HEK293T (cell line): Measurements from ENCODE around the gene ITGAE.

Experiments used
- ARNT ChIP-seq: fragments of 450-650 bp; IDR thresholded peaks from 2 replicates; pipeline ENCODE4 v1.6.1; 2017; ENCODE audit warnings: mild to moderate bottlenecking
- ELF4 ChIP-seq: fragments of 450-650 bp; IDR thresholded peaks from 2 replicates; pipeline ENCODE4 v1.6.1; 2017; ENCODE audit warnings: antibody characterized with exemption
- FOXA1 ChIP-seq: fragments of 450-650 bp; IDR thresholded peaks from 2 replicates; pipeline ENCODE4 v1.6.1; 2016; ENCODE audit warnings: mild to moderate bottlenecking
- FOXK2 ChIP-seq: fragments of 450-650 bp; IDR thresholded peaks from 2 replicates; pipeline ENCODE4 v1.6.1; 2016; ENCODE audit warnings: mild to moderate bottlenecking
- FOXM1 ChIP-seq: fragments of 450-650 bp; IDR thresholded peaks from 2 replicates; pipeline ENCODE4 v1.6.1; 2017; ENCODE audit warnings: mild to moderate bottlenecking, borderline replicate concordance
- HDGF ChIP-seq: fragments of 450-650 bp; IDR thresholded peaks from 2 replicates; pipeline ENCODE4 v1.6.1; 2017; ENCODE audit warnings: antibody characterized with exemption, borderline replicate concordance
- L3MBTL2 ChIP-seq: fragments of 450-650 bp; conservative IDR thresholded peaks from 2 replicates; pipeline ENCODE4 v1.6.1; 2016; ENCODE audit warnings: mild to moderate bottlenecking
- LEF1 ChIP-seq: fragments of 450-650 bp; IDR thresholded peaks from 2 replicates; pipeline ENCODE4 v1.6.1; 2017; ENCODE audit warnings: mild to moderate bottlenecking, borderline replicate concordance
- PKNOX1 ChIP-seq: fragments of 450-650 bp; IDR thresholded peaks from 2 replicates; pipeline ENCODE4 v1.6.1; 2016
- SP1 ChIP-seq: fragments of 450-650 bp; IDR thresholded peaks from 2 replicates; pipeline ENCODE4 v1.6.1; 2017
- SUZ12 ChIP-seq: fragments of 450-650 bp; IDR thresholded peaks from 2 replicates; pipeline ENCODE4 v1.6.1; 2016; ENCODE audit warnings: mild to moderate bottlenecking
- TARDBP ChIP-seq: fragments of 450-650 bp; IDR thresholded peaks from 2 replicates; pipeline ENCODE4 v1.6.1; 2016
- ZNF384 ChIP-seq: fragments of 450-650 bp; IDR thresholded peaks from 2 replicates; pipeline ENCODE4 v1.6.1; 2016

- TF ChIP-seq FOXA1 (no peak), FOXK2 (no peak), ARNT (no peak), FOXM1 (no peak), HDGF (no peak), TARDBP (no peak), L3MBTL2 (no peak), SUZ12 (no peak), SP1 (no peak), ZNF384 (no peak), LEF1 (no peak), ELF4 (no peak), PKNOX1 (no peak)
These were observed 32.6 kb downstream of the ITGAE start for GRCh38 chr17:3768341-3768740.
